K562 (cell line): ENCODE data around the gene ACLY. TPM values are rescaled to one million over a fixed set of nuclear protein-coding genes. Genes with fewer than 3 reads are reported as not detected.

Experiments used
- ATAC-seq: fragments of 200-7000 bp; cut with Tn5 transposase; 3 replicates; pipeline ENCODE4 v1.9.1; 2020; ENCODE audit warnings: moderate library complexity
- BruUV-seq: library from RNA; stranded (reverse); fragments of 400-500 nt; replicated peaks from 2 replicates; lab custom pipeline; 2021; lab: Mats Ljungman, UMichigan
- CTCF ChIA-PET: fragments of 300-600 bp; formaldehyde crosslinking; extraction: SDS; loops from one replicate; lab custom pipeline; 2021; ENCODE audit warnings: low intra/inter-chr PET ratio; lab: Yijun Ruan, JAX
- POLR2A ChIA-PET: fragments of 300-600, 350-650 bp; sonication (Branson Sonifier 250); formaldehyde crosslinking; extraction: SDS; loops from one replicate; lab custom pipeline; 2021; ENCODE audit warnings: antibody characterized with exemption, inconsistent platforms; lab: Yijun Ruan, JAX
- DNase-seq, 4 experiments: peaks; one replicate each; pipeline versions ENCODE4 v3.0.0 to v3.0.0-alpha.2; 2011 to 2018; ENCODE audit warnings: low spot score in 3 of 4, mixed read lengths in 3 of 4; ENCODE audit errors: extremely low read depth in 1 of 4
- FAIRE-seq: peaks from 2 replicates; lab custom pipeline; 2011; peaks lifted over from hg19 to GRCh38; lab: Jason Lieb, UNC
- H2AFZ ChIP-seq: 2 replicates; pipeline ENCODE4 v1.6.0; 2011; ENCODE audit warnings: low read depth, low read length, control low read depth, inconsistent platforms
- H3K27ac ChIP-seq: fragments of 200-600 bp; 3 replicates; pipeline ENCODE4 v1.8.0; 2011; ENCODE audit warnings: low read depth, mild to moderate bottlenecking, control low read depth, inconsistent platforms, low read length, moderate library complexity, mixed read lengths; ENCODE audit errors: extremely low read depth
- H3K27me3 ChIP-seq, 2 experiments: fragments of 300-600 bp in 1 of 2; 2 replicates in 1 of 2; 3 replicates in 1 of 2; pipeline versions ENCODE4 v1.6.0 to v1.8.0; 2011; ENCODE audit warnings: inconsistent platforms in 2 of 2, low read length in 2 of 2, mild to moderate bottlenecking in 1 of 2, mixed read lengths in 1 of 2, moderate library complexity in 1 of 2; ENCODE audit not compliant: control insufficient read depth in 2 of 2, insufficient read depth in 2 of 2
- H3K36me3 ChIP-seq: fragments of 300-600 bp; 3 replicates; pipeline ENCODE4 v1.8.0; 2011; ENCODE audit warnings: mild to moderate bottlenecking, low read length, inconsistent platforms; ENCODE audit not compliant: control insufficient read depth, insufficient read depth
- H3K4me1 ChIP-seq, 2 experiments: fragments of 200-600 bp in 1 of 2; replicated peaks in 1 of 2; 2 replicates in 1 of 2; 3 replicates in 1 of 2; pipeline versions ENCODE4 v1.5.1 to v1.8.0; 2011; ENCODE audit warnings: inconsistent platforms in 2 of 2, low read length in 2 of 2, mild to moderate bottlenecking in 1 of 2, mixed read lengths in 1 of 2, moderate library complexity in 1 of 2; ENCODE audit not compliant: control insufficient read depth in 2 of 2, insufficient read depth in 2 of 2
- H3K4me2 ChIP-seq: 2 replicates; pipeline ENCODE4 v1.6.1; 2011; ENCODE audit warnings: low read length, control low read depth, inconsistent platforms, mixed read lengths; ENCODE audit not compliant: insufficient read depth
- H3K4me3 ChIP-seq: fragments of 200-600 bp; sonication (generic), shearing (Covaris generic); 2 replicates; pipeline ENCODE4 v1.5.1; 2016; ENCODE audit warnings: control low read depth, inconsistent platforms
- H3K79me2 ChIP-seq: fragments of 200-600 bp; 3 replicates; pipeline ENCODE4 v1.8.0; 2011; ENCODE audit warnings: low read length, inconsistent platforms; ENCODE audit not compliant: control insufficient read depth, insufficient read depth
- H3K9ac ChIP-seq, 2 experiments: 2 replicates each; pipeline versions ENCODE4 v1.6.0 to v1.6.1; 2011; ENCODE audit warnings: low read depth in 2 of 2, low read length in 2 of 2, control low read depth in 1 of 2, inconsistent platforms in 1 of 2, mild to moderate bottlenecking in 1 of 2, mixed read lengths in 1 of 2; ENCODE audit not compliant: insufficient read depth in 1 of 2
- H3K9me1 ChIP-seq: one replicate; pipeline ENCODE4 v1.6.0; 2011; ENCODE audit warnings: inconsistent platforms, mild to moderate bottlenecking, low read length, moderate library complexity; ENCODE audit not compliant: control insufficient read depth, insufficient read depth
- H3K9me3 ChIP-seq: replicated peaks from 2 replicates; pipeline ENCODE4 v1.5.1; 2011; ENCODE audit warnings: low read depth, low read length, inconsistent platforms; ENCODE audit not compliant: control insufficient read depth, insufficient read depth
- H4K20me1 ChIP-seq: replicated peaks from 2 replicates; pipeline ENCODE4 v1.6.1; 2011; ENCODE audit warnings: low read length, inconsistent platforms, mixed read lengths; ENCODE audit not compliant: control insufficient read depth, insufficient read depth
- CBFB ChIP-seq: sonication (generic); formaldehyde crosslinking; IDR thresholded peaks from 2 replicates; pipeline ENCODE4 v1.4.0; 2020; ENCODE audit warnings: mild to moderate bottlenecking, missing genetic modification reagents
- GATAD2A ChIP-seq: fragments of 450-650 bp; IDR thresholded peaks from 2 replicates; pipeline ENCODE4 v1.6.1; 2017
- HMGN3 ChIP-seq: IDR thresholded peaks from 2 replicates; pipeline ENCODE4 v1.6.1; 2011; ENCODE audit warnings: borderline replicate concordance, low read depth, mild to moderate bottlenecking, mixed read lengths, low read length; ENCODE audit not compliant: insufficient read length; ENCODE audit errors: extremely low read depth
- MAZ ChIP-seq, 2 experiments: fragments of 450-650 bp in 1 of 2; sonication (generic) in 1 of 2; formaldehyde crosslinking; IDR thresholded peaks in 1 of 2; conservative IDR thresholded peaks in 1 of 2; 2 replicates each; pipeline versions ENCODE4 v1.4.0 to v1.5.0; 2020; ENCODE audit warnings: mild to moderate bottlenecking in 1 of 2, missing genetic modification reagents in 1 of 2
- NFIC ChIP-seq: fragments of 450-650 bp; IDR thresholded peaks from 2 replicates; pipeline ENCODE4 v1.6.1; 2017; ENCODE audit warnings: mild to moderate bottlenecking, inconsistent platforms
- RBM25 ChIP-seq: fragments of 200-400 bp; formaldehyde crosslinking; IDR thresholded peaks from 2 replicates; pipeline ENCODE4 v1.6.1; 2018; ENCODE audit warnings: low read length, low read depth, moderate library complexity; ENCODE audit not compliant: severe bottlenecking
- SUPT5H ChIP-seq: fragments of 450-650 bp; IDR thresholded peaks from 2 replicates; pipeline ENCODE4 v1.6.1; 2016
- ZNF140 ChIP-seq: fragments of 250-450 bp; sonication (Bioruptor Pico); IDR thresholded peaks from 2 replicates; pipeline ENCODE4 v1.8.0; 2021; ENCODE audit warnings: moderate library complexity, mild to moderate bottlenecking, inconsistent platforms
- WGBS: fragments of 100-300 bp; shearing (Covaris generic); methylation state at CpG from one replicate; pipeline ENCODE4 v1.1.6; 2016; ENCODE audit warnings: low coverage, mixed read lengths; ENCODE audit not compliant: insufficient coverage; ENCODE audit errors: missing lambda C conversion rate; 5-methylcytosine and 5-hydroxymethylcytosine counted together
- in situ Hi-C: fragments of 300-500 bp; cut with MboI; formaldehyde crosslinking; loops from 4 replicates; pipeline ENCODE4 v1.15.0; 2018; ENCODE audit warnings: inconsistent platforms, mixed read lengths
- intact Hi-C: fragments of 100-400 bp; cut with micrococcal nuclease; formaldehyde crosslinking; loops from 2 replicates; pipeline ENCODE4 v1.14.2; 2022
- polyA plus RNA-seq, 8 experiments: library from polyadenylated mRNA; depleted of rRNA in 4 of 8; stranded (reverse) in 5 of 8; unstranded in 3 of 8; fragments of >200 nt; fragmentation: Nextera tagmentation in 2 of 8; fragmentation: Illumina TruSeq in 1 of 8; extraction: Ambion mirVana in 2 of 8; extraction: Trizol in 1 of 8; gene quantifications; 2 replicates each; pipeline versions ENCODE4 v1.2.1 to v1.2.3, GENCODE V29; 2011 to 2014; ENCODE audit warnings: inconsistent platforms in 1 of 8, missing spikeins in 1 of 8
- total RNA-seq, 7 experiments: library from RNA; depleted of rRNA in 6 of 7; stranded (reverse); fragments of >200 nt in 6 of 7; fragmentation: Illumina TruSeq in 2 of 7; extraction: Trizol in 2 of 7; gene quantifications; 2 replicates each; pipeline versions ENCODE4 v1.2.1 to v1.2.3, GENCODE V29; 2011 to 2021; ENCODE audit warnings: low replicate concordance in 1 of 7
- TF ChIP-seq, protein P1 (sequence below): fragments of 450-650 bp; IDR thresholded peaks from 2 replicates; pipeline ENCODE4 v1.6.1; 2017; ENCODE audit warnings: mild to moderate bottlenecking, moderate library complexity
- TF ChIP-seq, protein P2 (sequence below): sonication (generic); formaldehyde crosslinking; IDR thresholded peaks from 2 replicates; pipeline ENCODE4 v1.8.0; 2022; ENCODE audit warnings: mild to moderate bottlenecking, missing genetic modification reagents
- TF ChIP-seq, protein P3 (sequence below): fragments of 450-650 bp; formaldehyde crosslinking; IDR thresholded peaks from 2 replicates; pipeline ENCODE4 v1.4.0; 2020; ENCODE audit warnings: mild to moderate bottlenecking, mixed read lengths

ACLY gene
- total and polyA plus RNA-seq, 9 of the 15 experiments (the other 6 are each of a cell fraction or from before 2014, with no cell fraction given) = 42.9 to 280 (median 125) TPM

DNA sequence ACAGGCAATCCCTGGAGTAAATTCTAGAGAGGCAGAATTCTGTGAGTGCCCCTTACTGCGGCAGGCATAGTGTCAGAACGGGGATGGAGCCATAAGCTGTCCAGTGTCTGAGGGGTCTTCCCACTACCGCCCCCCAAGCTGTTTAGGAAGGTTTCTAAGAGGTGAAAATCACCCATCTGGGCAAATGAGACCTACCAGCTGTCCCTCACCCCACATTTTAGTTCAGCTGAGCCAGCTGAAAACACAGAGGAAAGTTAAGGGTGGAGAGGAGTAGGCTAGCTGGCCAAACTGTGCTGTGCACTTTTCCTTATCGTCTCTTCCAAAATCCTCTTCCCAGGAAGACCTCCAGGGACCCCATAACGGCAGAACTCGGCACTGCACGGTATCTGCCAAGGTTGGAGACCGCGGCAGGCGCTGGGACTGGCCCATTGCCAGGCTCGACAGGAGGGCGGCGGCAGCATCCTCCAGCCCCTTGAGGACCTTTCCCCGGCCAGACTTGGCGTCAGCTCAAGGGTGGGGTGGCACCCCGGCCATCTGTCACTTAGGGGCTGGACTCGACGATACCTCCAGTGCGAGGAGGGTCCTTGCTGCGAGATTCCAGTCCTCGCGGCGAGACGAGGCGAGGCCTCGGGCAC lies 955 bp downstream of the ACLY start:
- peak; percentile 73 for FAIRE-seq
- peaks cover 24% of the 10 kb centered on the region for H4K20me1 ChIP-seq
- peak overlapping the region; percentile 73 for H3K27ac ChIP-seq
- no peaks in the 10 kb centered on the region for H3K27me3 ChIP-seq
- TF ChIP-seq, protein P1, sequence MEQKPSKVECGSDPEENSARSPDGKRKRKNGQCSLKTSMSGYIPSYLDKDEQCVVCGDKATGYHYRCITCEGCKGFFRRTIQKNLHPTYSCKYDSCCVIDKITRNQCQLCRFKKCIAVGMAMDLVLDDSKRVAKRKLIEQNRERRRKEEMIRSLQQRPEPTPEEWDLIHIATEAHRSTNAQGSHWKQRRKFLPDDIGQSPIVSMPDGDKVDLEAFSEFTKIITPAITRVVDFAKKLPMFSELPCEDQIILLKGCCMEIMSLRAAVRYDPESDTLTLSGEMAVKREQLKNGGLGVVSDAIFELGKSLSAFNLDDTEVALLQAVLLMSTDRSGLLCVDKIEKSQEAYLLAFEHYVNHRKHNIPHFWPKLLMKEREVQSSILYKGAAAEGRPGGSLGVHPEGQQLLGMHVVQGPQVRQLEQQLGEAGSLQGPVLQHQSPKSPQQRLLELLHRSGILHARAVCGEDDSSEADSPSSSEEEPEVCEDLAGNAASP = no peak
- no peak for TF ChIP-seq RBM25
- peak; percentile 49; the same call in 1 of the 2 replicates for TF ChIP-seq CBFB (CRISPR knock-in tag)
- TF ChIP-seq ZNF140 = no peak
- TF ChIP-seq GATAD2A = no peak
- TF ChIP-seq, protein P2, sequence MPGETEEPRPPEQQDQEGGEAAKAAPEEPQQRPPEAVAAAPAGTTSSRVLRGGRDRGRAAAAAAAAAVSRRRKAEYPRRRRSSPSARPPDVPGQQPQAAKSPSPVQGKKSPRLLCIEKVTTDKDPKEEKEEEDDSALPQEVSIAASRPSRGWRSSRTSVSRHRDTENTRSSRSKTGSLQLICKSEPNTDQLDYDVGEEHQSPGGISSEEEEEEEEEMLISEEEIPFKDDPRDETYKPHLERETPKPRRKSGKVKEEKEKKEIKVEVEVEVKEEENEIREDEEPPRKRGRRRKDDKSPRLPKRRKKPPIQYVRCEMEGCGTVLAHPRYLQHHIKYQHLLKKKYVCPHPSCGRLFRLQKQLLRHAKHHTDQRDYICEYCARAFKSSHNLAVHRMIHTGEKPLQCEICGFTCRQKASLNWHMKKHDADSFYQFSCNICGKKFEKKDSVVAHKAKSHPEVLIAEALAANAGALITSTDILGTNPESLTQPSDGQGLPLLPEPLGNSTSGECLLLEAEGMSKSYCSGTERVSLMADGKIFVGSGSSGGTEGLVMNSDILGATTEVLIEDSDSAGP (CRISPR knock-in tag) = peak; percentile 38; the same call in 1 of the 2 replicates
- peak; percentile 96 for TF ChIP-seq NFIC
- peak; percentile 48 for TF ChIP-seq HMGN3
- peak; percentile 17 to 39; a peak in 1 of 4 replicates for TF ChIP-seq MAZ (CRISPR knock-in tag; conservative IDR thresholded peaks at IDR 0.05 in 1 of 2, IDR thresholded peaks at IDR 0.05 in 1 of 2)
- TF ChIP-seq, protein P3, sequence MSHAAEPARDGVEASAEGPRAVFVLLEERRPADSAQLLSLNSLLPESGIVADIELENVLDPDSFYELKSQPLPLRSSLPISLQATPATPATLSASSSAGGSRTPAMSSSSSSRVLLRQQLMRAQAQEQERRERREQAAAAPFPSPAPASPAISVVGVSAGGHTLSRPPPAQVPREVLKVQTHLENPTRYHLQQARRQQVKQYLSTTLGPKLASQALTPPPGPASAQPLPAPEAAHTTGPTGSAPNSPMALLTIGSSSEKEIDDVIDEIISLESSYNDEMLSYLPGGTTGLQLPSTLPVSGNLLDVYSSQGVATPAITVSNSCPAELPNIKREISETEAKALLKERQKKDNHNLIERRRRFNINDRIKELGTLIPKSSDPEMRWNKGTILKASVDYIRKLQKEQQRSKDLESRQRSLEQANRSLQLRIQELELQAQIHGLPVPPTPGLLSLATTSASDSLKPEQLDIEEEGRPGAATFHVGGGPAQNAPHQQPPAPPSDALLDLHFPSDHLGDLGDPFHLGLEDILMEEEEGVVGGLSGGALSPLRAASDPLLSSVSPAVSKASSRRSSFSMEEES (CRISPR knock-in tag) = no peak
- no peak for TF ChIP-seq SUPT5H
- 2% methylated on average over 22 of the region's 26 CpGs for WGBS
- intact Hi-C loops (loop anchor here (5.0 kb wide), 1 partner anchor 40 kb away; no protein-coding TSS in a partner anchor), in situ Hi-C loops (no loop called here)
- H3K4me2 ChIP-seq = peak overlapping the region; percentile 89
- H3K4me1 ChIP-seq = peaks cover 41 to 43% of the 10 kb centered on the region in 2 experiments
- H3K4me3 ChIP-seq = peak overlapping the region; percentile 61
- no peaks in the 10 kb centered on the region for H3K9me3 ChIP-seq
- peak; percentile 26 for ATAC-seq
- H3K79me2 ChIP-seq = peaks cover 60% of the 10 kb centered on the region
- H3K9ac ChIP-seq = peak overlapping the region; percentile 83 to 99
- peak; percentile 52 to 69 (median 64) for DNase-seq
- ChIA-PET POLR2A (interaction anchor here (0.6 to 4.4 kb wide), 12 partner anchors 8 to 132 kb away, joined by 3 to 21 read pairs (median 5); partner anchors contain the start of genes CNP, DNAJC7, JUP and KLHL11), CTCF (no interaction called here)
- H2AFZ ChIP-seq = peak overlapping the region; percentile 78
- BruUV-seq = no TSS peak
- H3K9me1 ChIP-seq = peaks cover 8% of the 10 kb centered on the region
- H3K36me3 ChIP-seq = peaks cover 46% of the 10 kb centered on the region
